H54 (cell line): ENCODE data around the gene CRYGD.
"Not testable (repeated sequence)": the region's sequence is repeated elsewhere in the genome, so short reads cannot be mapped to it uniquely, and the experiment has no call there.

Source experiments
- DNase-seq: peaks from one replicate; pipeline ENCODE4 v3.0.0; 2011; ENCODE audit warnings: low spot score, mixed read lengths; ENCODE audit not compliant: insufficient read length
- FAIRE-seq: peaks from 3 replicates; lab custom pipeline; 2011; peaks lifted over from hg19 to GRCh38; lab: Jason Lieb, UNC
- POLR2A ChIP-seq: IDR thresholded peaks from 2 replicates; pipeline ENCODE4 v1.6.1; 2011; ENCODE audit warnings: low read depth, mild to moderate bottlenecking, low read length

CRYGD gene

DNA sequence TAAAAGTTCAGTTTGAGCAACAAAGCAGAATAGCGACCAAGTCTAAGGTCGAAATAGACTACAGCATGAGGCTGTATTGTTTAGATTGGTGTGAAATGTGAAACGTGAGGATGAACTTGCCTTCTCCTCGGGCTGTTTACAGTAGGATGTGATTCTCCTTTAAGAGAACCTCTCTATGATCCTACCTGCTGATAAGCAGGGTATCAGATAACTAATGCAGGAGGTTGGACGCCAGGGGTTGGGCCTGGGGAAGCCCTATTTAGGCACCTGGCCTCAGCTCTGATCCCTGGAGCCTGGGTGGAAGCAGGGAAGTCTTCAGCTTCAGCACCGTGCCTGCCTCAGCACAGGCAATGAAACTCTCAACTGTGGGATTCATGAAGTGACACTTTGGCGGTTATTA lies 11.4 kb downstream of the CRYGD start:
- FAIRE-seq (no peak), DNase-seq (no peak)
- TF ChIP-seq POLR2A: no peak

DNA sequence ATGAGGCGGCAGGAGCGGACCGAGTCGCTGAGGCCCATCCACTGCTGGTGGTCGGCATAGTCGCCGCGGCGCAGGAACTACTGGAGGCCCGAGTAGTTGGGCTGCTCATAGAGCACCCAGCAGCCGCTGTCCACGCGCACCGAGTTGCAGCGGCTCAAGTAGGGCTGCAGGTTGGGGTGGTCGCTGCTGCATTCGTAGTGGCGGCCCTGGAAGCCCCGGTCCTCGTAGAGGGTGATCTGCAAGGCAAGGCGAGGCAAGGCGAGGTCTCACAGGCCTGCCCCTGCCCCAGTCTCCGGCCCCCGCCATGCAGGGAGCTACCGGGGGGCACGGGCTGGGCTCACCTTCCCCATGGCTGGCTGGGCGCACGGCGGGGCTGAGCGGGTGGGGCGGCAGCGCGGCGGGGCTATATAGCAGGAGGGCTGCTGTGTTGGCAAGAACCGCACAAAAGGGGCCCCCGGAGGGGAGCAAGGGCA lies 12.0 kb downstream of the CRYGD start:
- not testable (repeated sequence) for FAIRE-seq, DNase-seq

- no peak for DNase-seq
- FAIRE-seq: no peak
- no peak for TF ChIP-seq POLR2A
These were observed 20.7 kb downstream of the CRYGD start for GRCh38 chr2:208103616-208104015.

DNA sequence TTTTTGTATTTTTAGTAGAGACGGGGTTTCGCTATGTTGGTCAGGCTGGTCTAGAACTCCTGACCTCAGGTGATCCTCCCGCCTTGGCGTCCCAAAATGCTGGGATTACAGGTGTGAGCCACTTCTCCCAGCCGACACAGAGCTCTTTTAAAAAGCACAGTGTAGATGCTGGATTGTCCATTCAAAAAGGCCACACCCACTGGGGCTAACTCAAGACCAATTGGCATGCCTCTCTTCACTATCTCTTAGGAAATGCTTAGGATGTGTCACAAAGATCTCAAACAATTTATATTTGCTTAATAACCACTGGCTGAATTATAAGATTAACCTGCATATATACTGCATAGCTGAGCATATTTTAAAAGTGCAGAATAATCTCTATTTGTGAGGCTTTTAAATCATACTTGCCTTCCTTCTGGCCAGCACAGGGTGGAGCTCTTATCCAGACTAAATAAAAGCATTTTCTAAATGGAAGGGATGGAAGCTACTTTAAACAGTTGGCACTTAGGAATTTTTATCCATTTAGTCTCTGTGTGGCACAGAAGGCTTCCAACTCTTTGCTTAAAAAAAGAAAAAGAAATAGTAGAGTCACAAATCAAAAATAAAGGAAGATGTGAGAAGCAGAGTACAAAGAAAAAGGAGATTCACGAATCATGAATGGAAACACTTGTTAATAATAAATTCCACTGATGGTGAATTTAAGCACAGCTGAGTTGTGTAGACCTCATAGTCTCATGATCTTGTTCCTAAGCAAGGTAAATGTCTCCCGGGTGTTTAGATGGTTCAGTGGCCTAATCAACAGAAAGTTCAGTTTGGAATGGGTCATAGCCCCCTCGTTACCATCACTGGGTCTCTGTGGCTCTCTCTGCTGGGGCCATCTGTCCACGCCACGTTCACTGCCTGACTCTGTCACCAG lies 22.4 kb downstream of the CRYGD start:
- FAIRE-seq (peak; percentile 52), DNase-seq (no peak)
- TF ChIP-seq POLR2A: no peak

- FAIRE-seq: no peak
- no peak for TF ChIP-seq POLR2A
These were observed 24.4 kb downstream of the CRYGD start for GRCh38 chr2:208099682-208100470.

DNA sequence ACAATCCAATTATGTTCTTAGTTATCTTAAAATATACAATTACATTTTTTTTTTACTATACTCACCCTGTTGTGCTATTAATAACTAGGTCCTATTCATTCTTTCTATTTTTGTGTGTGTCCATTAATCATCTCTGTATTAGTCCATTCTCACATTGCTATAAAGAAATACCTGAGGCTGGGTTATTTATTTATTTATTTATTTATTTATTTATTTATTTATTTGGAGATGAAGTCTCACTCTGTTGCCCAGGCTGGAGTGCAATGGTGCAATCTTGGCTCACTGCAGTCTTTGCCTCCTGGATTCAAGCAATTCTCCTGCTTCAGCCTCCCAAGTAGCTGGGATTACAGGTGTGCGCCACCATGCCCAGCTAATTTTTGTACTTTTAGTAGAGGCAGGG lies 25.6 kb downstream of the CRYGD start:
- not testable (repeated sequence) for FAIRE-seq, DNase-seq

More at GRCh38 chr2:208099682-208100470, 24.4 kb downstream of the CRYGD start:
- DNase-seq: no peak

- TF ChIP-seq POLR2A: no peak
- FAIRE-seq (no peak), DNase-seq (no peak)
These were observed 26.1 kb downstream of the CRYGD start for GRCh38 chr2:208098267-208098666.

DNA sequence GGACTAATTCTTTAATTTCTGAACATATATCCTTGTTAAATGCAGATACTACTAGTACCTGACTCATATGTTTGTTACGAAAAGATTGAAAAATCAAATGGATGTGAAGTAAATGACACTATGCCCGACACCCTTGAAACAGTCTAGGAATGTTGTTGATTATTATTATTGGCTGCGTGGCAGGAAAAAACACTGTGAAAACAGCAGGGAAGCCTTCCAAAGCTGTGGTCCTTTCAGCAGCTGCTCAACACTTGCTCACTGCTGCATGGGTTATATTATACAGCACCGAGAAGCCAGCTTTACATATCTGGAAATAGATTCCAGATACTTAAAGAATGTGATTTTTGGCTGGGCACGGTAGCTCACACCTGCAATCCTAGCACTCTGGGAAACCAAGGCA lies 26.5 kb downstream of the CRYGD start:
- no peak for TF ChIP-seq POLR2A
- DNase-seq (no peak), FAIRE-seq (no peak)

DNA sequence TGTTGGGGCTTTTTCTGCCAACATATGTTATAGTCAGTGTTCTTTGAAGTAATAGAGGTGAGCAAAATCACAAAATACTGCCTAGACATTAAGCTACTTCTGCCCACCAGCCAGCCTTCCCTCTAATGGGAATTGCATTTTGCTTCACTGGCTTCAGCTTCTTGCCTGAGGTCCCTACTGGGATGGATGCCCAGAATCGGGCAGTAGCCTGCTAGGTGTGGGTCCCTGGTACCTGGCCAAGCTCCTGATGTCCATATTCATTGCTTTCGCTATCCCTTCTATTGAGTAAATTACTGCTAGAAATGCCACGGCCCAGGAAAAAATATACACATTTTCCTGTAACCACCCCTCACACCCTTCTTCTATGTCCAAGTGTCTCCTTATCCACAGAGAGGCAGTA lies 27.0 kb downstream of the CRYGD start:
- FAIRE-seq (no peak), DNase-seq (no peak)
- TF ChIP-seq POLR2A: no peak

- FAIRE-seq (no peak), DNase-seq (no peak)
- no peak for TF ChIP-seq POLR2A
These were observed 28.2 kb downstream of the CRYGD start for GRCh38 chr2:208096080-208096479.

- FAIRE-seq (no peak), DNase-seq (no peak)
- TF ChIP-seq POLR2A: no peak
These were observed 31.2 kb downstream of the CRYGD start for GRCh38 chr2:208093128-208093527.

DNA sequence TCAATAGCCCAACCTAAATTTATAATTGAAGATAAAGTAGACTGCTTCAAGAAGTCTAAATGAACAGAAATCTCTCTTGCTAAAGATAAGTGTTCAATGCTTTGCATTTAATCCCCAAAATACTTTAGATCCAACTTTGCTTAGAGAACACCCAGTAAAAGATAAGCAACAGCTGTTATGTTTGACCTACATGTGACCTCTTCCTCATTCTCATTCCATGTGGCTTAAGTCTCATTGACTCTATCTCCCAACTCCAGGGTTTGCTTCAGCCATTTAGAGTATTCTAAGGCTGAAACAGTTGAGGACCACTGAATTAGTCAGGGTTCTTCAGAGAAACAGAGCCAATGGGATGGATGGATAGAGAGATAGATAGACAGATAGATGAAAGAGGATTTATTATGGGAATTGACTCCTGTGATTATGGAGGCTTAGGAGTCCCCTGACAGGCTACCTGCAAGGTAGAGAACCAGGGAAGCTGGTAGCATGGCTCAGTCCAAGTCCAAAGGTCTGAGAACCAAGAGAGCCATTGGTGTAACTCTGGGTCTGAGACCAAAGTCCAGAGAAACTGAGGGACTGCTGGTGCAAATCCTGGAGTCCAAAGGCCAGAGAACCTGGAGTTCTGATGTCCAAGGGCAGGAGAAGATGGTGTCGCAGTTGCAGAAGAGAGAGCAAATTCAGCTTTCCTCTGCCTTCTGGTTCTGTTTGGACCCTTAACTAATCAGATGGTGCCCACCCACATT lies 32.1 kb downstream of the CRYGD start:
- DNase-seq (no peak), FAIRE-seq (no peak)
- no peak for TF ChIP-seq POLR2A

- FAIRE-seq: no peak
- no peak for DNase-seq
- no peak for TF ChIP-seq POLR2A
These were observed 33.9 kb downstream of the CRYGD start for GRCh38 chr2:208090420-208090819.

GRCh38 chr2:208086029-208086428 lies 38.3 kb downstream of the CRYGD start:
- no peak for TF ChIP-seq POLR2A
- no peak for FAIRE-seq
- no peak for DNase-seq
